ENCODE results near the gene TRIM40. TPM values are rescaled to one million over a fixed set of nuclear protein-coding genes. Genes with fewer than 3 reads are reported as not detected.

TRIM40 gene
- total and polyA plus RNA-seq, 2 of the 13 experiments (the other 11 are each of a cell fraction or from before 2014, with no cell fraction given): 0.58 TPM; not detected in 1

DNA sequence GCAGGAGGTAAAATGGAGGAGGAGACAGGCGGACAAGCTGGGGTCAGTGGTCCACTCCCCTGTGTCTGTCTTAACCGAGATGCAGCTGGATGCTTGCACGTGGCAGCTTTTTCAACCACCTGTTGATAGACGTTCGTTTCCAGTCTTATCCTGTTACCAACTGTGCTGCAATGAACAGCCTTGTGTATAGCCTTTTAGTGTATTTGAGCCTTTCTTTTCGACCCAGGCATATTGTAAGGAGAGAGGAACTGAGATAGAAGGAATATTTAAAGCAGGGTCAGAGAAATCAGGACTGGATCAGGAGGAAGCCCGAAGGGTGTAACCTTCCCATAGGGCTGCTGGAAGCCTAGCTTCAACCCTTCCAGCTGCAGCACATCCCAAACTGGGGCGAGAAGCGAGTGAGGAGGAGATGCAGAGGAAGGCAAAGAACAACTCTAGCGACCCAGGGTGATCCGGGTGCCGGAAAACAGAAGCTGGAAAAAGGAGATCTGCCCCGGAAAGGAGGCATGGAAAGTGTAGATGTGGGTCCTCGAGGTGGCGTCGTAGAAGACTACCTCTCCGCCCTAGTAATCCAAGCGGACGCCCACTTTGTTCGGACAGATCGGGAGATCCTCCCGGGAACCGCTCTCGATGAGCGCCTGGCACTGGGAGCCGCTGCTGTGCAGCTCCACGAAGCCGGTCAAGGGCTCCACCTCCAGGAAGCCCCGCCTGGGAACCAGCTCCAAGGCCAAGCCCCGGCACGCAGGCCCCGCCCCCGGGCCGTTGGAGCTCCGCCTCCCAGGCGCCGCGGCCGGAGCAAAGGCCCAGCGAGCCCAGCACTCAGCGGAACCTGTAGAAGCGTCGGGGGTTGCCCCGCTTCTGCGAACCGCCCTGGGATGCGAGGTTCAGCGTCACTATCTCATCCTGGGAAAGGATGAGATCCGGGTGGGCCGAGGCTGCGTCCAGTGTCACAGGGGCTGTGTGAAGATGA, 34.2 kb upstream of the TRIM40 start (continued):
- TF ChIP-seq ZMYM2 (CRISPR knock-in tag; IDR thresholded peaks at IDR 0.05) (no peak), RELA (CRISPR knock-in tag; IDR thresholded peaks at IDR 0.05) (no peak), MTA3 (CRISPR knock-in tag; IDR thresholded peaks at IDR 0.05) (no peak), ZFAT (CRISPR knock-in tag; conservative IDR thresholded peaks at IDR 0.05) (no peak), ZNF724P (CRISPR knock-in tag; IDR thresholded peaks at IDR 0.05; ENCODE audit: borderline replicate concordance) (no peak), ZNF501 (CRISPR knock-in tag; IDR thresholded peaks at IDR 0.05) (no peak; the same call in 1 of the 2 replicates), STAT5B (CRISPR knock-in tag; IDR thresholded peaks at IDR 0.05) (peak; percentile 68; the same call in 1 of the 2 replicates), MAFK (conservative IDR thresholded peaks at IDR 0.05 in 1 of 2, IDR thresholded peaks at IDR 0.05 in 1 of 2; ENCODE audit: low read length in 2 of 2) (no peak), ZNF879 (CRISPR knock-in tag; IDR thresholded peaks at IDR 0.05) (no peak), NR2F1 (CRISPR knock-in tag; IDR thresholded peaks at IDR 0.05) (no peak), ATRX (CRISPR knock-in tag; IDR thresholded peaks at IDR 0.05; ENCODE audit: borderline replicate concordance) (no peak), SOX5 (CRISPR knock-in tag; IDR thresholded peaks at IDR 0.05; ENCODE audit: borderline replicate concordance) (peak; percentile 62; the same call in 1 of the 2 replicates), RBM39 (IDR thresholded peaks at IDR 0.05; ENCODE audit: low read depth, low read length, poor library complexity, severe bottlenecking) (peak; percentile 70), PHF8 (CRISPR knock-in tag; IDR thresholded peaks at IDR 0.05) (peak; percentile 82)
- TF ChIP-seq, protein P1, sequence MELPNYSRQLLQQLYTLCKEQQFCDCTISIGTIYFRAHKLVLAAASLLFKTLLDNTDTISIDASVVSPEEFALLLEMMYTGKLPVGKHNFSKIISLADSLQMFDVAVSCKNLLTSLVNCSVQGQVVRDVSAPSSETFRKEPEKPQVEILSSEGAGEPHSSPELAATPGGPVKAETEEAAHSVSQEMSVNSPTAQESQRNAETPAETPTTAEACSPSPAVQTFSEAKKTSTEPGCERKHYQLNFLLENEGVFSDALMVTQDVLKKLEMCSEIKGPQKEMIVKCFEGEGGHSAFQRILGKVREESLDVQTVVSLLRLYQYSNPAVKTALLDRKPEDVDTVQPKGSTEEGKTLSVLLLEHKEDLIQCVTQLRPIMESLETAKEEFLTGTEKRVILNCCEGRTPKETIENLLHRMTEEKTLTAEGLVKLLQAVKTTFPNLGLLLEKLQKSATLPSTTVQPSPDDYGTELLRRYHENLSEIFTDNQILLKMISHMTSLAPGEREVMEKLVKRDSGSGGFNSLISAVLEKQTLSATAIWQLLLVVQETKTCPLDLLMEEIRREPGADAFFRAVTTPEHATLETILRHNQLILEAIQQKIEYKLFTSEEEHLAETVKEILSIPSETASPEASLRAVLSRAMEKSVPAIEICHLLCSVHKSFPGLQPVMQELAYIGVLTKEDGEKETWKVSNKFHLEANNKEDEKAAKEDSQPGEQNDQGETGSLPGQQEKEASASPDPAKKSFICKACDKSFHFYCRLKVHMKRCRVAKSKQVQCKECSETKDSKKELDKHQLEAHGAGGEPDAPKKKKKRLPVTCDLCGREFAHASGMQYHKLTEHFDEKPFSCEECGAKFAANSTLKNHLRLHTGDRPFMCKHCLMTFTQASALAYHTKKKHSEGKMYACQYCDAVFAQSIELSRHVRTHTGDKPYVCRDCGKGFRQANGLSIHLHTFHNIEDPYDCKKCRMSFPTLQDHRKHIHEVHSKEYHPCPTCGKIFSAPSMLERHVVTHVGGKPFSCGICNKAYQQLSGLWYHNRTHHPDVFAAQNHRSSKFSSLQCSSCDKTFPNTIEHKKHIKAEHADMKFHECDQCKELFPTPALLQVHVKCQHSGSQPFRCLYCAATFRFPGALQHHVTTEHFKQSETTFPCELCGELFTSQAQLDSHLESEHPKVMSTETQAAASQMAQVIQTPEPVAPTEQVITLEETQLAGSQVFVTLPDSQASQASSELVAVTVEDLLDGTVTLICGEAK (IDR thresholded peaks at IDR 0.05): no peak
- TF ChIP-seq, protein P1 (CRISPR knock-in tag; IDR thresholded peaks at IDR 0.05): no peak
- TF ChIP-seq, protein P2, sequence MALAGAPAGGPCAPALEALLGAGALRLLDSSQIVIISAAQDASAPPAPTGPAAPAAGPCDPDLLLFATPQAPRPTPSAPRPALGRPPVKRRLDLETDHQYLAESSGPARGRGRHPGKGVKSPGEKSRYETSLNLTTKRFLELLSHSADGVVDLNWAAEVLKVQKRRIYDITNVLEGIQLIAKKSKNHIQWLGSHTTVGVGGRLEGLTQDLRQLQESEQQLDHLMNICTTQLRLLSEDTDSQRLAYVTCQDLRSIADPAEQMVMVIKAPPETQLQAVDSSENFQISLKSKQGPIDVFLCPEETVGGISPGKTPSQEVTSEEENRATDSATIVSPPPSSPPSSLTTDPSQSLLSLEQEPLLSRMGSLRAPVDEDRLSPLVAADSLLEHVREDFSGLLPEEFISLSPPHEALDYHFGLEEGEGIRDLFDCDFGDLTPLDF (CRISPR knock-in tag; IDR thresholded peaks at IDR 0.05): no peak
- TF ChIP-seq, protein P3, sequence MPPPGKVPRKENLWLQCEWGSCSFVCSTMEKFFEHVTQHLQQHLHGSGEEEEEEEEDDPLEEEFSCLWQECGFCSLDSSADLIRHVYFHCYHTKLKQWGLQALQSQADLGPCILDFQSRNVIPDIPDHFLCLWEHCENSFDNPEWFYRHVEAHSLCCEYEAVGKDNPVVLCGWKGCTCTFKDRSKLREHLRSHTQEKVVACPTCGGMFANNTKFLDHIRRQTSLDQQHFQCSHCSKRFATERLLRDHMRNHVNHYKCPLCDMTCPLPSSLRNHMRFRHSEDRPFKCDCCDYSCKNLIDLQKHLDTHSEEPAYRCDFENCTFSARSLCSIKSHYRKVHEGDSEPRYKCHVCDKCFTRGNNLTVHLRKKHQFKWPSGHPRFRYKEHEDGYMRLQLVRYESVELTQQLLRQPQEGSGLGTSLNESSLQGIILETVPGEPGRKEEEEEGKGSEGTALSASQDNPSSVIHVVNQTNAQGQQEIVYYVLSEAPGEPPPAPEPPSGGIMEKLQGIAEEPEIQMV (CRISPR knock-in tag; IDR thresholded peaks at IDR 0.05; ENCODE audit: low read depth): peak; percentile 74

All from HepG2 (cell line).